GM13977 (cell line): ENCODE results near the gene CISD3.

ENCODE experiments used
- DNase-seq: peaks from one replicate; pipeline ENCODE4 v3.0.0; 2012; ENCODE audit warnings: low spot score
- in situ Hi-C: fragments of 300-500 bp; cut with MboI; formaldehyde crosslinking; loops from one replicate; pipeline ENCODE4 v1.12.0; 2022; ENCODE audit warnings: low sequenced_read_pairs, low pct_unique_long_range_greater_than_20kb, mixed read lengths, inconsistent platforms; ENCODE audit not compliant: unreplicated experiment
- TF ChIP-seq, protein P1 (sequence below): IDR thresholded peaks from 2 replicates; pipeline ENCODE4 v1.5.1; 2012; ENCODE audit warnings: mild to moderate bottlenecking, control low read depth; ENCODE audit not compliant: insufficient read depth; ENCODE audit errors: extremely low read depth, missing control alignments

The CISD3 gene

DNA sequence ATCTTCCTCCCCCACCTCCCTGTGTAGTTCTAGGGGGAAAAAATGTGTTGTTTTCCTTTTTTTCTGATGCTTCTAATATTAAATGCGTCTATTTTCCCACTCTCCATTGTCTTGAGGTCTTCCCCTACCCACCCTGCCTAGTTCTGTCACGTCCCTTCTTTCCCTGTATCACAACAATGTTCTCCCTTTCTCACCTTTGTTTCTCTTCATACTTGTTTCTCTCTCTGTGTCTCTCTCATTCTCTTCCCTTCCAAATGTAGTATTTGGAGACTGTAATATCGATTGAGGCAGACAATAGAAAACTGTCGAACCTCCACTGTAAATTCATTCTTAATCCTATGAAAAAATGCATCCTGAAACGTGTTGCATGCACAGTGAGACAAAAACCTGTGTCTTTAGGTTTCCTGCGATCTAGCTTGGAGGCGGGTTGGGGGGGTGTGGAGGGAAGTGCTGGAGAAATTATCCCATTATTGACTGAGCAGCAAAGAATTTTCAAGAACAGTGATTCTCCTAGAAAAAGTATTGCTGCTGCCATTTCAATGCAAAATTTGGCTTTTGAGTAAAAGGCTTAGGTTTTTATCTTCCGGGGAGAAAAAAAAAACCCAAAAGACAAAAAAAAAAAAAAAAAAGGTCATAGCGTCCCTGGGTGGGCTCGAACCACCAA is 21.1 kb downstream of the CISD3 start:
- no peak for DNase-seq
- in situ Hi-C loops: no loop called here

DNA sequence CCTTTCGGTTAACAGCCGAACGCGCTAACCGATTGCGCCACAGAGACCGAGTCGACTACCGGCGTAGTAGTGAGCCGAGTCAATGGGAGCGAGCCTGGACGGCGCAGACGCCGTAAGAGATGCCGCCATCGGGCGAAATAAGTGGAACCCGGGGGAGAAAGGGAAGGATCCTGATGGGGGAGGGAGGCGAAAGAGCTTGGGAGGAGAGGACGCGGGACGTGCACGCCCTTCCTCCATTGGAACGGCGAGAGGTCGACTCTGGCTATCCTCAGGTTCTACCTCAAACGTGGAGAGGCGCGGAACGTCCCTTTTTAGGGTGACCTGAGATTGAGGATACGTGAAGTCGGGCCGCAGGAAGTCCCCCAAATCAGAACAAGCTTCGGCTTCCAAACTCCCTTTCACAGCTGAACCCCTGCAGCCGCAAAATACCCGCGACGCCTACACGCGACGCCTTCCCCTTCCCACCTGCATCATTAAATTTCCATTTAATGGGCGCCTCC is 21.7 kb downstream of the CISD3 start:
- DNase-seq: no peak
- in situ Hi-C loops: no loop called here
- TF ChIP-seq, protein P1, sequence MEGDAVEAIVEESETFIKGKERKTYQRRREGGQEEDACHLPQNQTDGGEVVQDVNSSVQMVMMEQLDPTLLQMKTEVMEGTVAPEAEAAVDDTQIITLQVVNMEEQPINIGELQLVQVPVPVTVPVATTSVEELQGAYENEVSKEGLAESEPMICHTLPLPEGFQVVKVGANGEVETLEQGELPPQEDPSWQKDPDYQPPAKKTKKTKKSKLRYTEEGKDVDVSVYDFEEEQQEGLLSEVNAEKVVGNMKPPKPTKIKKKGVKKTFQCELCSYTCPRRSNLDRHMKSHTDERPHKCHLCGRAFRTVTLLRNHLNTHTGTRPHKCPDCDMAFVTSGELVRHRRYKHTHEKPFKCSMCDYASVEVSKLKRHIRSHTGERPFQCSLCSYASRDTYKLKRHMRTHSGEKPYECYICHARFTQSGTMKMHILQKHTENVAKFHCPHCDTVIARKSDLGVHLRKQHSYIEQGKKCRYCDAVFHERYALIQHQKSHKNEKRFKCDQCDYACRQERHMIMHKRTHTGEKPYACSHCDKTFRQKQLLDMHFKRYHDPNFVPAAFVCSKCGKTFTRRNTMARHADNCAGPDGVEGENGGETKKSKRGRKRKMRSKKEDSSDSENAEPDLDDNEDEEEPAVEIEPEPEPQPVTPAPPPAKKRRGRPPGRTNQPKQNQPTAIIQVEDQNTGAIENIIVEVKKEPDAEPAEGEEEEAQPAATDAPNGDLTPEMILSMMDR: no peak

More for the DNA sequence above, 21.1 kb downstream of the CISD3 start:
- TF ChIP-seq, protein P1: no peak

DNA sequence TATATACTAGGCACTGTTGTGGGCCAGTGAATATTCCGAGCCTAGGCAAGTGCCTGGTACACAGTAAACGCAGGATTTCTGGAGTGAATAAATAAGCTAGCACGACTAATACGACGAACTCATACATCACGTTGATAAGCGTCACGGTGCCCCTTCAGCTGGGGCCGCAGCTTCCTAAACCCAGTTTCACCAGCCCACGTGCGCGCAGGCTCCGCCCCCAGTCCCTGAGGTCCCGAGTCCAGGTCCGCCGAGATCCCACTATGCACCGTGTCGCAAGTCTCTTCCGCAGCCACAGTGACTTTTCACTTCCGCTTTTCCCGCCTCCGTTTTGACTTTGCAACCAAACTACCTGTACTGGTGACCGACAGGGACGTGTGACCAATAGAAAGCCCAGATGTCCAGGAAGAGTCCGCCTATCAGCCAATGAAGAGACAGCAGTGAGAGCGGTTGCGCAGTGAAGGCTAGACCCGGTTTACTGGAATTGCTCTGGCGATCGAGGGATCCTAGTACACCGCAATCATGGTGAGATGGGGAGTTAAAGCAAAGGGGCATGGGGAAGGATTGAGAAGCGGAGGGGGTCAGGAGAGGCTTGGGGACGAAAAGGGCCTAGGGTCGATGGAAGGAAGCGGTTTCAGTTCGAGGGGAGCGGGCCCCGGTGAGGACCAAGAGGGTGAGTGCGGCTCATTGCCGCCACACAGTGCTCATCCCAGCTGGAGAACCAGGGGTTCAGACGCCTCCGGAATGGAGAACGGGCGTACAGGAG is 22.3 kb downstream of the CISD3 start, which contains the start of gene PSMB3:
Gene PSMB3, plus strand, starts transcription at position 434 of the 763 bp plus-strand sequence. Its CDS starts 86 bp downstream, at position 520.
- DNase-seq: peak; percentile 95
- in situ Hi-C loops: no loop called here
- TF ChIP-seq, protein P1: no peak

DNA sequence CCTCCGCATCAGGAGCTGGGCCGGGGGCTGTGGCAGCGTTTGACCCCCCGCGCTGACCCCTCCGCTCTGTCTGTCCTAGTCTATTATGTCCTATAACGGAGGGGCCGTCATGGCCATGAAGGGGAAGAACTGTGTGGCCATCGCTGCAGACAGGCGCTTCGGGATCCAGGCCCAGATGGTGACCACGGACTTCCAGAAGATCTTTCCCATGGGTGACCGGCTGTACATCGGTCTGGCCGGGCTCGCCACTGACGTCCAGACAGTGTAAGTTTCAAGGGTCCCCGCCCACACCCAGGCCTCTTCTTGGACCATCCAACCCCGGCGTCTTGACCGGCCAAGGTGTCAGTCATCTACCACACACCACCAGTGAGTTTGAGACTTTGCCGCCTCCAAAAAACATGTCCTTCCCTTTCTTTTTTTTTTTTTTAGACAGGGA is 22.9 kb downstream of the CISD3 start:
- TF ChIP-seq, protein P1: no peak
- in situ Hi-C loops: no loop called here
- no peak for DNase-seq

DNA sequence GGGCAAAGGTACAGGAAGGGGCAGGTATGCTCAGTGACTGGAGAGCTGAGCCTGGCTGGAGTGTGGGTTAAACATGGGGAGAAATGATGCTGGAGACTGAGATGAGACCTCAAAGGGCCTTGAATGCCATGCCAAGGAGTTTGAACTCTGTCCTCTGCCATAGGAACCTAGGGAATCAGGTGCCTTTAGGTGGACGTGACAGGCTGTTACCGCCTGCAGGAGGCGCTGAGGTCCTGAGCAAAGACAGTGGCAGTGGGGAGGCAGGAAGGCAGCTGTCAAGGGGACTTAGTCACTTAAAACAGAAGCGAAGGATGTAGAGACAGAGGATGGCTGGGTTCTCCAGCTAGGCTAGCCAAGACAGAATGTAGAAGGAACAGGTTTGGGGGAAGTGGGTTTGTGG is 31.5 kb downstream of the CISD3 start:
- in situ Hi-C loops: no loop called here
- TF ChIP-seq, protein P1: peak; percentile 44
- DNase-seq: no peak

DNA sequence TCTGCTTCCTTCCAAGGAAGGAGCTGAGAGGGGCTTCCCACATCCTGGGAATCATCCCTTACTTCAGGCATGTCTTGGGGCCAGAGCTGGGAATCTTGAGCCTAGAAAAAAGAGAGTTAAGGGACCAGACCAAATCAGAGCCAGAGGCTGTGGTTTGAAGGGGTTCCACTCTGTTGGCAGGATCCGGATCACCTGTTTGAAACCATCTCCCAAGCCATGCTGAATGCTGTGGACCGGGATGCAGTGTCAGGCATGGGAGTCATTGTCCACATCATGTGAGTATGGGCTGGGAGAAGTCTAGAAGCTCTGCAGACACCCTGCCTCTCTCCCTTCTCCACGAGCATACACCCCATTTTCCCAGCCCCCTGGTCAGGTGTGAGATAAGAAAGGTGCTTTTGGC is 32.1 kb downstream of the CISD3 start:
- no peak for DNase-seq
- TF ChIP-seq, protein P1: no peak
- in situ Hi-C loops: no loop called here
